ENCODE measurements around the gene WDR70. TPM values are rescaled to one million over a fixed set of nuclear protein-coding genes. Genes with fewer than 3 reads are reported as not detected.

WDR70 gene
- total and polyA plus RNA-seq, 2 donors (not counting 3 experiments of a cell fraction or from before 2014, with no cell fraction given): 6.7 to 37.3 TPM

DNA sequence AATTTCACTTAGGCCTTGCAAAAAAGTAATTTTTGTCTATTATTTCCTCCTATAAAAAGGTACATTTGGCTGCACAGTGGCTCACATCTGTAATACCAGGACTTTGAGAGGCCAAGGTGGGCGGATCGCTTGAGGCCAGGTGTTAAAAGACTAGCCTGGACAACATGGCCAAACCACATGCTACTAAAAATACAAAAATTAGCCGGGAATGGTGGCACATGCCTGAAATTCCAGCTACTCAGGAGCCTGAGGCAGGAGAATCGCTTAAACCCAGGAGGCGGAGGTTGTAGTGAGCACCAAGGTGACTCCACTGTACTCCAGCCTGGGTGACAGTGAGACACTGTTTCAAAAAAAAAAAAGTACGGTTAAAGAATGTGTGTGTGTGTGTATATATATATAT lies 24.0 kb upstream of the WDR70 start:
- no peak overlapping the region for H3K27ac ChIP-seq (ENCODE audit: insufficient read depth, low read depth, low read length)
- H3K9me1 ChIP-seq (replicated peaks; ENCODE audit: control insufficient read depth, extremely low read depth, insufficient read depth, low read length): no peaks in the 10 kb centered on the region
- ChIA-PET CTCF (no interaction called here), POLR2A (no interaction called here)
- intact Hi-C loops (cut with micrococcal nuclease): no loop called here
- H3K4me2 ChIP-seq (ENCODE audit: insufficient read depth, low read length): no peak overlapping the region
- H3K9me3 ChIP-seq (replicated peaks; ENCODE audit: control insufficient read depth, insufficient read depth, low read length): no peaks in the 10 kb centered on the region
- dilution Hi-C loops (cut with MboI; ENCODE audit: extremely low pct_ligation_motif_present, low sequenced_read_pairs): no loop called here
- H3K36me3 ChIP-seq (ENCODE audit: control insufficient read depth in 2 of 2, extremely low read depth in 1 of 2, insufficient read depth in 2 of 2, low read length in 2 of 2): peaks cover 3 to 4% of the 10 kb centered on the region in 2 experiments
- FAIRE-seq (no peak), DNase-seq (ENCODE audit: low read depth, low spot score) (no peak)
- BruUV-seq (replicated peaks): no TSS peak
- H3K79me2 ChIP-seq (ENCODE audit: control insufficient read depth, insufficient read depth, low read length): peaks cover 4% of the 10 kb centered on the region
- no peaks in the 10 kb centered on the region for H3K4me1 ChIP-seq (ENCODE audit: control insufficient read depth, extremely low read depth, insufficient read depth, low read length)
- H2AFZ ChIP-seq (ENCODE audit: low read depth, low read length): no peak overlapping the region
- no peak overlapping the region for H3K4me3 ChIP-seq (replicated peaks in 1 of 3; ENCODE audit: insufficient read depth in 1 of 3, low read depth in 1 of 3, low read length in 3 of 3)
- TF ChIP-seq JUN (IDR thresholded peaks at IDR 0.05; ENCODE audit: borderline replicate concordance, insufficient read depth, insufficient read length, low read depth): no peak
- TF ChIP-seq POLR2AphosphoS5 (IDR thresholded peaks at IDR 0.05; ENCODE audit: insufficient read depth, low read depth, low read length): no peak
- no peak for TF ChIP-seq EZH2 (IDR thresholded peaks at IDR 0.05; ENCODE audit: borderline replicate concordance, low read depth, low read length, severe bottlenecking)
- no peak for TF ChIP-seq FOS (IDR thresholded peaks at IDR 0.05; ENCODE audit: borderline replicate concordance, insufficient read depth, low read length)
- TF ChIP-seq POLR2A (IDR thresholded peaks at IDR 0.05; ENCODE audit: low read depth, low read length): no peak
- no peak for TF ChIP-seq GATA2 (IDR thresholded peaks at IDR 0.05; ENCODE audit: insufficient read depth, insufficient read length, low read depth, low read length)
- TF ChIP-seq, protein P1, sequence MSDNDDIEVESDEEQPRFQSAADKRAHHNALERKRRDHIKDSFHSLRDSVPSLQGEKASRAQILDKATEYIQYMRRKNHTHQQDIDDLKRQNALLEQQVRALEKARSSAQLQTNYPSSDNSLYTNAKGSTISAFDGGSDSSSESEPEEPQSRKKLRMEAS (IDR thresholded peaks at IDR 0.05; ENCODE audit: insufficient read depth, insufficient read length): no peak
- H3K9ac ChIP-seq (replicated peaks; ENCODE audit: extremely low read depth, insufficient read depth, low read length): no peak overlapping the region
- no peaks in the 10 kb centered on the region for H4K20me1 ChIP-seq (replicated peaks; ENCODE audit: control insufficient read depth, extremely low read depth, insufficient read depth, low read length)
- no peaks in the 10 kb centered on the region for H3K27me3 ChIP-seq (ENCODE audit: control insufficient read depth in 2 of 2, insufficient read depth in 2 of 2, low read length in 2 of 2)

DNA sequence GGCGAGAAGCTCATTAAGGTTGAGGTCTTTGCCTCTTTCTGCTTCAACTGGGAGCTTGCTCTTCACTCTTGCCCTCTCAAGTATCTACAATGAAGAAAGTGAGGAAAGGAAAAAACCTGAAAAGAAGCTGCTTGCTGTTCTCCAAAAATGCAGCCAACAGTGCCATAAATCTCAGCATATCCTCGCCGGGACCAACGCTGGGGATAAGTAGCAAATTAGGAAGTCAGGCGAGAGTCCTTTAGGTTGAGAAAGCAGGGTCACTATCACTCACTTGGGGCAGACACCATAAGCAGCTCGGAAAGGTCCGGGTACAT lies 8.6 kb upstream of the WDR70 start:
- peak overlapping the region; percentile 72 to 97 (median 88) for H3K4me3 ChIP-seq (replicated peaks in 1 of 3; ENCODE audit: insufficient read depth in 1 of 3, low read depth in 1 of 3, low read length in 3 of 3)
- no peaks in the 10 kb centered on the region for H3K36me3 ChIP-seq (ENCODE audit: control insufficient read depth in 2 of 2, extremely low read depth in 1 of 2, insufficient read depth in 2 of 2, low read length in 2 of 2)
- dilution Hi-C loops (cut with MboI; ENCODE audit: extremely low pct_ligation_motif_present, low sequenced_read_pairs) (no loop called here), intact Hi-C loops (cut with micrococcal nuclease) (loop anchor here (2.0 to 5.0 kb wide), 2 partner anchors 123 to 184 kb away; partner anchors contain the start of gene CPLANE1)
- H3K9me1 ChIP-seq (replicated peaks; ENCODE audit: control insufficient read depth, extremely low read depth, insufficient read depth, low read length): no peaks in the 10 kb centered on the region
- peak overlapping the region; percentile 64 for H2AFZ ChIP-seq (ENCODE audit: low read depth, low read length)
- ChIA-PET CTCF (interaction anchor here (1.1 to 2.2 kb wide), 5 partner anchors 9 to 823 kb away, joined by 3 to 24 read pairs (median 3); partner anchors contain the start of gene WDR70), POLR2A (interaction anchor here (0.6 to 1.7 kb wide), 3 partner anchors 9 to 631 kb away, joined by 3 to 17 read pairs (median 4); partner anchors contain the start of gene WDR70)
- TF ChIP-seq, protein P1 (IDR thresholded peaks at IDR 0.05; ENCODE audit: insufficient read depth, insufficient read length): no peak
- TF ChIP-seq, protein P2, sequence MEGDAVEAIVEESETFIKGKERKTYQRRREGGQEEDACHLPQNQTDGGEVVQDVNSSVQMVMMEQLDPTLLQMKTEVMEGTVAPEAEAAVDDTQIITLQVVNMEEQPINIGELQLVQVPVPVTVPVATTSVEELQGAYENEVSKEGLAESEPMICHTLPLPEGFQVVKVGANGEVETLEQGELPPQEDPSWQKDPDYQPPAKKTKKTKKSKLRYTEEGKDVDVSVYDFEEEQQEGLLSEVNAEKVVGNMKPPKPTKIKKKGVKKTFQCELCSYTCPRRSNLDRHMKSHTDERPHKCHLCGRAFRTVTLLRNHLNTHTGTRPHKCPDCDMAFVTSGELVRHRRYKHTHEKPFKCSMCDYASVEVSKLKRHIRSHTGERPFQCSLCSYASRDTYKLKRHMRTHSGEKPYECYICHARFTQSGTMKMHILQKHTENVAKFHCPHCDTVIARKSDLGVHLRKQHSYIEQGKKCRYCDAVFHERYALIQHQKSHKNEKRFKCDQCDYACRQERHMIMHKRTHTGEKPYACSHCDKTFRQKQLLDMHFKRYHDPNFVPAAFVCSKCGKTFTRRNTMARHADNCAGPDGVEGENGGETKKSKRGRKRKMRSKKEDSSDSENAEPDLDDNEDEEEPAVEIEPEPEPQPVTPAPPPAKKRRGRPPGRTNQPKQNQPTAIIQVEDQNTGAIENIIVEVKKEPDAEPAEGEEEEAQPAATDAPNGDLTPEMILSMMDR (IDR thresholded peaks at IDR 0.05; ENCODE audit: extremely low read depth in 1 of 2, insufficient read depth in 1 of 2, low read depth in 1 of 2, low read length in 2 of 2): no peak
- TF ChIP-seq MYC (IDR thresholded peaks at IDR 0.05; ENCODE audit: low read depth, low read length) (no peak), POLR2AphosphoS5 (IDR thresholded peaks at IDR 0.05; ENCODE audit: insufficient read depth, low read depth, low read length) (no peak), GATA2 (IDR thresholded peaks at IDR 0.05; ENCODE audit: insufficient read depth, insufficient read length, low read depth, low read length) (no peak)
- H3K4me1 ChIP-seq (ENCODE audit: control insufficient read depth, extremely low read depth, insufficient read depth, low read length): peaks cover 16% of the 10 kb centered on the region
- H3K4me2 ChIP-seq (ENCODE audit: insufficient read depth, low read length): peak overlapping the region; percentile 76
- peaks cover 49% of the 10 kb centered on the region for H3K79me2 ChIP-seq (ENCODE audit: control insufficient read depth, insufficient read depth, low read length)
- H4K20me1 ChIP-seq (replicated peaks; ENCODE audit: control insufficient read depth, extremely low read depth, insufficient read depth, low read length): no peaks in the 10 kb centered on the region
- no peaks in the 10 kb centered on the region for H3K9me3 ChIP-seq (replicated peaks; ENCODE audit: control insufficient read depth, insufficient read depth, low read length)
- FAIRE-seq (no peak), DNase-seq (ENCODE audit: low read depth, low spot score) (no peak)
- BruUV-seq (replicated peaks): TSS peak; percentile 72
- H3K27ac ChIP-seq (ENCODE audit: insufficient read depth, low read depth, low read length): peak overlapping the region; percentile 97
- peak overlapping the region; percentile 98 for H3K9ac ChIP-seq (replicated peaks; ENCODE audit: extremely low read depth, insufficient read depth, low read length)
- no peaks in the 10 kb centered on the region for H3K27me3 ChIP-seq (ENCODE audit: control insufficient read depth in 2 of 2, insufficient read depth in 2 of 2, low read length in 2 of 2)
